Measurements from ENCODE around the gene SETD9.

DNA sequence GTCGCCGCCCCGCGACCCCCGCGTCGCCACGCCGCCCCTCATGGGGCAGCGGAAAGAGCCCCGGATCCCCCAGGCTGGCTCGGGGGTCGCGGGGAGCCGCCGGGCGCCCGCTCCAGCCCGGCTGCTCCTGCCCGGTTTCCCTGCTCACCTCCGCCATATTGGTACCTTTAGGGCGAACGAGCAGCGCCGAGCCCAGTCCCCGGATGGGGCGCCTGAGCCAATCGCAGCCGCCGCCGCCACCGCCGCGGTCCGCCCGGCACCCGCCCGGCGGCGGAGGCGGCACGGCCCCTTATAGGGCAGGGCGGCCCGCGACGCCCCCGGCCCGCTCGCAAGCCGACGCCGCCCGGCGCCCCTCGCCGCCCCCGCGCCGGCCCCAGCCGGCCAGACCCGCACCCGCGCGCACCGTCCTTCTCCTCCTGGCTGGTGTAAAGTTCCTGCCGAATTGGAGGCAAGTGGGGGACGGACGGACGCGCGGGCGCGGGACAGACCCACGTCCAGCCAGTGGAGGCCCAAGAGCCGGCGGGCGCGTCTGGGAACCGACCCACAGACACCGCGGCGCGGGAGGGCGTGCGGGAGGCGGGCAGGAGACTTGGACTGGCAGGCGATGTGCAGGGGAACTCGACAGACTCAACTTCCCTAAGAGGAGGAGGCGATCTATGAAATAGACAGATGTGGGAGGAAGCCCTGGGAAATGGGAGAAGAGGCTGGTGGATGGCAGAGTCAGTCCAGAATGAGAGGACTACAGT, 42.7 kb downstream of the SETD9 start, which contains the start of gene MIER3:
- TF ChIP-seq, protein P1, sequence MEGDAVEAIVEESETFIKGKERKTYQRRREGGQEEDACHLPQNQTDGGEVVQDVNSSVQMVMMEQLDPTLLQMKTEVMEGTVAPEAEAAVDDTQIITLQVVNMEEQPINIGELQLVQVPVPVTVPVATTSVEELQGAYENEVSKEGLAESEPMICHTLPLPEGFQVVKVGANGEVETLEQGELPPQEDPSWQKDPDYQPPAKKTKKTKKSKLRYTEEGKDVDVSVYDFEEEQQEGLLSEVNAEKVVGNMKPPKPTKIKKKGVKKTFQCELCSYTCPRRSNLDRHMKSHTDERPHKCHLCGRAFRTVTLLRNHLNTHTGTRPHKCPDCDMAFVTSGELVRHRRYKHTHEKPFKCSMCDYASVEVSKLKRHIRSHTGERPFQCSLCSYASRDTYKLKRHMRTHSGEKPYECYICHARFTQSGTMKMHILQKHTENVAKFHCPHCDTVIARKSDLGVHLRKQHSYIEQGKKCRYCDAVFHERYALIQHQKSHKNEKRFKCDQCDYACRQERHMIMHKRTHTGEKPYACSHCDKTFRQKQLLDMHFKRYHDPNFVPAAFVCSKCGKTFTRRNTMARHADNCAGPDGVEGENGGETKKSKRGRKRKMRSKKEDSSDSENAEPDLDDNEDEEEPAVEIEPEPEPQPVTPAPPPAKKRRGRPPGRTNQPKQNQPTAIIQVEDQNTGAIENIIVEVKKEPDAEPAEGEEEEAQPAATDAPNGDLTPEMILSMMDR (IDR thresholded peaks at IDR 0.05): no peak
- no peak for TF ChIP-seq POLR2A (IDR thresholded peaks at IDR 0.05)
